ENCODE data around the gene MAOA.

GRCh38 chrX:43664258-43664657, 8.2 kb downstream of the MAOA start:
- TF ChIP-seq TAF1 (IDR thresholded peaks at IDR 0.05; ENCODE audit: low read depth, low read length) (no peak), POLR2AphosphoS5 (IDR thresholded peaks at IDR 0.05; ENCODE audit: low read depth, low read length) (no peak), POLR2A (IDR thresholded peaks at IDR 0.05; ENCODE audit: low read depth, low read length) (no peak), PAX5 (IDR thresholded peaks at IDR 0.05; ENCODE audit: insufficient read depth, low read length, severe bottlenecking) (no peak), SPI1 (IDR thresholded peaks at IDR 0.05; ENCODE audit: low read depth, low read length) (no peak), POU2F2 (IDR thresholded peaks at IDR 0.05; ENCODE audit: low read depth, low read length) (no peak)
